NCI-H2107 (cell line): ENCODE data around the gene TOP1.

ENCODE experiments used
- DNase-seq: peaks from one replicate; lab custom pipeline; 2025; lab: John Stamatoyannopoulos, UW

The TOP1 gene

GRCh38 chr20:41037179-41037578 is 8.6 kb downstream of the TOP1 start:
- DNase-seq: no peak

GRCh38 chr20:41038149-41038877 is 9.7 kb downstream of the TOP1 start:
- DNase-seq: no peak

DNA sequence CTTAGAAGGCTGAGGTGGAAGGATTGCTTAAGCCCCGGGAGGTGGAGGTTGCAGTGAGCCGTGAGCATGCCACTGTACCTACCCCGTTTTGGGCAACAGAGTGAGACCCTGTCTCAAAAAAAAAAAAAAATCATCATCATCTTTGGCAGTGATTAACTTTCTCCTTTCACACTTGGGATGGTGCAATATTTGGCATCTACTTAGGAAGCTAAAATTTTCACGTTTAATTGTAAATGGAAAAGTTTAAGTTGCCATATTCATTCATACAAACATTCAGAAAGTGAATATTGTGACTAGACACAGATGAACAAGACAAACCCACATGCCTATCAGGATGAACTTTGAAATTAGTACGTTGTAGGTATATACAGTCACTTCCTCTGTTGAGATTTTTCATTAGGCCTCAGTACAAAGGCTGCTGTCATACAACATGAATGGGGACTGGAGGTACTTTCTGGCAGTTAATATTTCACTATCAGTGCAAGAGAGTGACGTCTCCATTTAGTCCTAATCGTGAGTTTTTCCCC is 10.3 kb downstream of the TOP1 start:
- no peak for DNase-seq

DNA sequence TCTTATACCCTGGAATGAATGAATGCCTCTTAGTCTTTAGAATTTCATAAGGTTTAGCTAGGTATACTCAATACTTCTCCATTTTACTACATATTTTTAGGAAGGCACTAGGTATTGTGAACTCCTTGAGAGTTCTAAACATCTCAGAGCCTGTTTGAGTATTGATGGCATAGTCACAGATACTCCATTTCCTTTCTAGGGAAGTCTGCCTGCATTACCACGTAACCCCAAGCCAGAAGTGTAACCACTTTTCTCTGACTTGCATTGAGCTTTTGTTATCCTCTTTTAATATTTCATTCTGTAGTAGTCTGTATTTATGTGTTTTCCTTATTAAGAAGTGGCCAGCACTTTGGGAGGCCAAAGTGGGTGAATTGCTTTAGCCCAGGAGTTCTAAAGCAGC is 12.2 kb downstream of the TOP1 start:
- DNase-seq: no peak

DNA sequence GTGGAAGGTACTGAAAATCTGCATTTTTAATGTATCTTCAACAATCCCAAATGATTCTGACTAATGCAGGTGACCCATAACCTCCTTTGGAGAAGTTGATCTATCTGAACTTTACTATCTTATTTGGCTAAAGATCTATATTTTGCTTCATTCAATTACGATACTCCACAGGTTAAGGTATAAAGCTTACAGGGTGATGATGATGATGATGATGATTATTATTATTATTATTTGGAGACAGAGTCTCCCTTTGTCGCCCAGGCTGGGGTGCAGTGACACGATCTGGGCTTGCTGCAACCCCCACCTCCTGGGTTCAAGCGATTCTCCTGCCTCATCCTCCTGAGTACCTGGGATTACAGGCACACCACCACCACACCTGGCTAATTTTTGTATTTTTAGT is 13.1 kb downstream of the TOP1 start:
- DNase-seq: no peak

DNA sequence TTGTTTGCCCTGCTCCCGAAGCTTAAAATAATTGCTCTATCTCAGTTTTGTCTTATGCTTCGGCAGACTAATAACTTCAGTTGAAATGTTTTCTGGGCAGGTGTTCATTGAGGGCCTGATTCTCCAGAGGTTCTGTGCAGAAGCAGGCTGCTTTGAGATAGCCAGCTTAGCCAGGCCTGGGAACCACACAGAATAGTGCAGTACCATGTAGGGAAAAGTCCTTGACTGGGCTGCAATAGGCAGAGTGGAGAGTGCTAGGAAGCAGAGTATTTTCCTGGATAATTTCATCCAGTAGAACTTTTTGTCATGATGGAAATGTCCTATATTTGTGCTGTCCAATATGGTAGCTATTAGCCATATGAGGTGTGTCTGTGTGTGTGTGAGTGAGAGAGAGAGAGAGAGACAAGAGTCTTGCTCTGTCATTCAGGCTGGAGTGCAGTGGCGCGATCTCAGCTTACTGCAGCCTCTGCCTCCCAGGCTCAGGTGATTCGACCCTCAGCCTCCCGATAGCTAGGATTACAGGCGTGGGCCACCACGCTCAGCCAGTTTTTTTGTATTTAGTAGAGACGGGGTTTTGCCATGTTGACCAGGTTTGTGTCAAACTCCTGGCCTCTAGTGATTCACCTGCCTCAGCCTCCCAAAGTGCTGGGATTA is 15.9 kb downstream of the TOP1 start:
- DNase-seq: no peak

DNA sequence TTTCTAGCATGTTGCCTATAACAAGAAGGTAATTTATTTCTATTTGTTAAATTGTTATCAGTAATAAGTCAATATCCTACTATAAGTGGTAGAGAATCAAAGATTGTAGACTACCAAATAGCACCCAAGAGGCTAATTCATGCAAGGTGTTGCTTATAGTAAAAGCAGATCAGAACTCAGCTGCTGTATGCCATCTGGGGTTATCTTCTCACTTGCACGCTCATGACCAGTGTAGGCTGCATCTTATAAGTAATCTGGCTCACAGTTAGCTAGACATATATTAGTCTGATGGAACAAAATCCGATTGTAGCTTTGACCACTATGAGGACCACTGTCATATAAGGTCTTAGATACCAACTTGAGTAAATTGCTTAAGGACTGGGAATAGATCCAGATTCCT is 17.0 kb downstream of the TOP1 start:
- DNase-seq: no peak

GRCh38 chr20:41046716-41047115 is 18.1 kb downstream of the TOP1 start:
- DNase-seq: no peak

DNA sequence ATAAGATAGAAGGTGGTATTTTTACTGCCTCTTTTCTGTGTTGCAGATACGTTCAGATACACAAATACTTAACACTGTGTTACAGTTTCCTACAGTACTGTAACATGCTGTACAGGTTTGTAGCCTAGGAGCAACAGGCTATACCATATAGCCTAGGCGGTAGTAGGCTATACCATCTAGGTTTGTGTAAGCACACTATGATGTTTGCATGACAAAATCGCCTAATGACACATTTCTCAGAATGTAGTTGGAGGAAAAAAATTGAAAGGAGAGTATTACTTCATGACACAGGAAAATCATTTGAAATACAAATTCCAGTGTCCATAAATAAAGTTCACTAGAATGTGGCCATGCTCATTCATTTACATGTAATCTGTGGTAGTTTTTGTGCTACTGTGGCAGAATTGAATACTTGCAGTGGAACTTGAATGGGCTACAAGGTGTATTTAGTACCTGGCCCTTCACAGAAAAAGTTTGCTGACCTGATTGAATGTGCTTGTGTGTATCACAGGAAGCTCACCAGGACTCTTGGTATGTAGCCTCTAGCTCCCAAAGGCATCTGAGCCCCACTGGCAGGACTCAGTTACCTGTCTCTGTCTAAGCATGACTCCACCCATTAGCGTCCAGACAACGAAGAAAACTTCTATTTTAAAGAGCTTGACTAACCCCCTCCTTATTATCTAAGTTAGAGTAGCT is 18.8 kb downstream of the TOP1 start:
- no peak for DNase-seq

GRCh38 chr20:41047975-41048305 is 19.3 kb downstream of the TOP1 start:
- DNase-seq: no peak

DNA sequence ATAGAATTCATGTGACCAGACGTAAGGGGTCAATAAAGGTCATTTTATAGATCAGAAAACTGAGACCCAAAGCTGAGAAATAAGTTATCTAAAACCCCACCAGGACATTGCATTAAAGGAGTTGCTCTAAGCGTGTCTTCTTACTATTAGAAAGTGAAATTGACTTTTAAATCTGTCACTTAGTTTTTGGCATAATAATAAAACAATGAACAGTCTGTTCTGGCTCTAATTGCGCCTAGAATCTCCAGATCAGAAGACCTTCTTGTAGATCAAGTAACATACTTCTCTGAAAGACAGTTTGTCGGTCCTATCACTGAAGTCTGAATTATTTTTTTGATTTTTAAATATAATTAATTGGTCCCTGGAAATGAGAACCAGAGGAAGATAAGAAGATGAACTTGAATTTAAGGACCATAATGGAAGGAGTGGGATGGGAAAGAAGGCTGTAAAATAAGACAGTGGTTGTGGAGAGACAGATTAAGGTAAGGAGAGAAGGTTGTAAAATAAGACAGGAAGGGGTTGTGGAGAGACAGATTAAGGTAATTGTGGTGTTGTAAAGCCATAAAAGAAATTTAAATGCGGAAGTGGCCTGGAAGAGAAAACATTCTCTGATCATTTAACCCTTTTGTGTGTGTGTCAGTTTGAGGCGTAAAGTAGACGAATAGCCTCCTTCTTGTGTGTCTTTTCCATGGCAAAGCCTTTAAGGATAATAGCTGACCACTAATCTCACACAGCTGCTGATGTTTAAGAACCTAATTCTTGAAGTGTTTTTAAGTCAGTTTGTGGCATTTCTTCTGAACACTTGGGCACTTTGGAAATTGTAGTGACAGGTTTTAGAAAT is 20.1 kb downstream of the TOP1 start:
- DNase-seq: no peak

- DNase-seq: no peak
These were observed 20.8 kb downstream of the TOP1 start for GRCh38 chr20:41049451-41049850.

GRCh38 chr20:41050361-41051008 is 21.9 kb downstream of the TOP1 start:
- DNase-seq: no peak

DNA sequence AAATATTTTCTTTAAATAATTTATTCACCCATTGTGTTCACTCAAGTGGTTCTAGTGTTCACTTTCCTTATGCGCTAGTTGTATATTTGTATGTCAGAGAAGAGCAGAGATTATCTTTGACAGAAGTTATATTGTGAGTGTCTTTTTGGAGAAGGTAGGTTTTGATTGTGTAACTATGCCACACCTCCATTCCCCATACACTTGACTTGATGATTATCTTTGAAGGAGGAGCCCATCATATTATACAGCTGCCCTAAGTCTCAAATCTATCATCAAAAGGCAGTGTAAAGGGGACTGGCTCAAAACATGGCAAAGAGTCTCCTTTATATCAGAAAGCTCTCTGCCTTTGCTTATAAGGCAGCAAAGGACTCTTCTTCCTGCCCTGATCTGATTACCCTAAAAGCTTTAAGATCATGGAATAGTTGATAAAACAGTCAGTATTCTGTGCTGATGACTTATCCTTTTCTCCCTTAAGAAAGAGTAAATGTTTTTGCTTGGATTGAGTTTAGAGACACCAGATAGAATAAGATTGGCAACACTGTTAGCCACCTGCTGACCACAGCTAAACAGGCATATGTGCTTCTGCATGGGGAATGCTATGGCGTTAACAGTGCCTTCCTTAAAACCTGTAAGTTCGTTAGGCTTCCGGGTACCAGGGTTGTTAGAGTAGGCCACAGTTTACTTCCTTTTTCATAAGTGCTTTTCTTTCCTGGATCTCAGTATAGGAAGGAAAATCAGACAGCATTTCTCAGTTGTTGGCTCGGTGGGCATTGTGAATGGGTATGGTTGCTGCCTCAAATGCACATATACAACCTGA is 22.6 kb downstream of the TOP1 start:
- no peak for DNase-seq

GRCh38 chr20:41052742-41053419 is 24.3 kb downstream of the TOP1 start:
- no peak for DNase-seq

DNA sequence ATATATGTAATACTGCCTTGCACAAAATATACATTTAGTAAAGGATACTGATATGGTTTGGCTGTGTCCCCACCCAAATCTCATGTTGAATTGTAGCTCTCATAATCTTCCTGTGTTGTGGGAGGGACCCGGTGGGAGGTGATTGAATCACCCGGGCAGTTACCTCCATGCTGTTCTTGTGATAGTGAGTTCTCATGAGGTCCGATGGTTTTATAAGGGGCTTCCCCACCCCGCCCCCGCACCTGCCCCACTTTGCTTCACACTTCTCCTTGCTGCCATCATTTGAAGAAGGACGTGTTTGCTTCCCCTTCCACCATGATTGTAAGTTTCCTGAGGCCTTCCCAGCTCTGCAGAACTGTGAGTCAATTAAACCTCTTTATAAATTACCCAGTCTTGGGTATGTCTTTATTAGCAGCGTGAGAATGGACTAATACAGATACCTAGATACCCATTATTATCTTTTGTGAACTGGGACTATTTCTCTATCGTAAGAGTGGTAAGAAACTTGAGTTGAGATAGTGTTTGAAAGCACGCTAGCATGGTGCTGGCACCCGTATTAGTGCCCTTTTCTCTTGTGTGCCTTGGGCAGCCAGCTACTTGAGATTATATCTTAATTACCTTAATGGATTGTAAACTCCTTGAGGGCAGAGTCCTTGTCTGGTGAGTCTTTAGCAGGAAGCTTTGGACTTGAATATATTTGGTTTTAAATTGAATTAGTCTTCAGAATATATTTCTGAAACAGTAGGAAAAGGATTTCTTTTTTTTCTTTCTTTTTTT is 25.6 kb downstream of the TOP1 start:
- no peak for DNase-seq

GRCh38 chr20:41054847-41055230 is 26.2 kb downstream of the TOP1 start:
- no peak for DNase-seq

DNA sequence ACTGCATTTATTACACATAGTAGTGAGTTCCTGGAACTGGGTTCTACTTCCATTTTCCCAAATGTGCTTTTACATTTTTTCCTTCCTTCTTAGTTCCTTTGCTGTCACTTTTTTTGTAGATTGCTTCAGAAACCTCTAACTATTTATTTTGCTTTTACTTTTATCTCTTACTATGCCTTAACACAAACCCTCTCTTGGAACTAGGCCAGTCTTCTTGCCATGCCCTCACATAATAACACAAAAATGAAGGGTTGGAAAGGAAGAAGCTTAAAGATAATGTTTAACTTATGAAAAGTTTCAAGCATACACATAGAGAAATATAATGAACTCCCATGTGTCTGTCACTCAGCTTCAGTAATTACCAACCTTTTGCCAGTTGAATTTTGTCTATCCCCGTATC is 27.1 kb downstream of the TOP1 start:
- DNase-seq: no peak

- DNase-seq: no peak
These were observed 29.5 kb downstream of the TOP1 start for GRCh38 chr20:41057999-41058673.
